Mucosa of descending colon (tissue), 3 donors: ENCODE data around the gene MOB3A. TPM values are rescaled to one million over a fixed set of nuclear protein-coding genes. Genes with fewer than 3 reads are reported as not detected.
"Not testable (repeated sequence)": the region's sequence is repeated elsewhere in the genome, so short reads cannot be mapped to it uniquely, and the experiment has no call there.

Experiments used
- ATAC-seq: fragments of 200-7000 bp; cut with Tn5 transposase; one replicate; pipeline ENCODE4 v1.9.1; 2020; ENCODE audit warnings: mild to moderate bottlenecking, moderate library complexity
- DNase-seq, 3 donors: peaks; one replicate each; pipeline ENCODE4 v3.0.0-alpha.2; 2020
- H3K36me3 ChIP-seq: fragments of 200-600 bp; one replicate; pipeline ENCODE4 v1.8.0; 2021; ENCODE audit warnings: low read depth, mild to moderate bottlenecking
- H3K4me1 ChIP-seq: fragments of 200-600 bp; one replicate; pipeline ENCODE4 v1.8.0; 2021; ENCODE audit warnings: low read depth, mild to moderate bottlenecking
- H3K4me3 ChIP-seq: fragments of 200-600 bp; one replicate; pipeline ENCODE4 v1.8.0; 2021; ENCODE audit warnings: mild to moderate bottlenecking
- H3K9me3 ChIP-seq: fragments of 200-600 bp; one replicate; pipeline ENCODE4 v1.8.0; 2021; ENCODE audit warnings: mild to moderate bottlenecking
- CTCF ChIP-seq: fragments of 200-600 bp; IDR thresholded peaks from one replicate; pipeline ENCODE4 v1.8.0; 2022; ENCODE audit warnings: antibody characterized with exemption, mild to moderate bottlenecking
- intact Hi-C, 2 donors: fragments of 100-400 bp; cut with DNase I in 1 of 2; cut with micrococcal nuclease in 1 of 2; formaldehyde crosslinking; loops; one replicate each; pipeline versions ENCODE4 v1.11.0 to v1.11.1; 2022; cut with DNase I, micrococcal nuclease
- total RNA-seq, 3 donors: library from RNA; stranded (reverse); fragmentation: NEBNext Ultra II Directional in 2 of 3; extraction: Animal tissue kit (Norgen Biotek cat#: 25700) in 2 of 3; gene quantifications; one replicate each; pipeline versions ENCODE4 v1.2.1 to v1.2.4, GENCODE V29; 2021 to 2023
- donor health status: DM: no; HTN: no; CAD: no; lungs with moderate emphysema.
- donor health status: DM: no; HTN: no; CAD: no.
- donor health status: DM: no; HTN: yes; CAD: no.

Gene MOB3A
- total RNA-seq, 3 donors from 2014 or later = 39.8 to 76.8 (median 43.7) TPM

DNA sequence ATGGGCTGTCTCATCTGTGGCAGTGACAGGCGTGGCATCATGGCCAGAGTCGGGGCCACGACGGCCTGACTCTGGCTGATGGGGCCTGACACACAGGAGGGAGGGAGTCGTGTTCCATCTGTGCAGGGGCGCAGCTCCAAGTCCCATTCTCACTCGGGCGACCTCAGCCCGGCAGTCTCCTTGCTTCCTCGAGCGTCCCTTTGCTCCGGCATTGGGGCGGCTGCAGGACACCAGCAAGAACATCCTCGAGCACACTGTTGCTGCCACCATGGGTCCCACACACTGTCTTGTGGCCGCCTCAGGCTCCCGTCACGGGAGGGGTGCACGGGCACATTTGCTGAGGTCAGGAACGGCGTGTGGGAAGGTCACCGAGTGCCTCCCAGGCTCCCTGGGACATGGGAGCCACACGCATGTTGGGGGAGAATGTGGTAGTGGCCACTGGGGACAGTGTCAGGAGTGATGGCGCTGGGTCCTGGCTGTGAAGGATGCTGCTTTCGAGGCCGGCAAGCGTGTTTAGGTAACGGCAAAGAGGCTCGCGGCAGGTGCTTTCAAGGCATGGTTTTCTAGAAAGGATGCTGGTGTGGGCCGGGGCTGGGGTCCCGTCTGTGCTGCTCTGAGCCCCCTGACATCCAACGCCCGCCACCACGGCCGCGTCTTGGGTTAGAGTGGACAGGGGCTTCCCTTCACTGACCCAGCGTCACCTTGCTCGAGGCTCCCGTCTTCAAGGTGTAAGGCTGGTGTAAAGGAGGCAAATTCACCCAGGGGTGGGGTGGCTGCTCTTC lies 4.0 kb upstream of the MOB3A start:
- DNase-seq (no peak), ATAC-seq (no peak)
- no peaks in the 10 kb centered on the region for H3K9me3 ChIP-seq
- no peaks in the 10 kb centered on the region for H3K36me3 ChIP-seq
- no peak for TF ChIP-seq CTCF
- no peak overlapping the region for H3K4me3 ChIP-seq
- intact Hi-C loops = no loop called here
- peaks cover 11% of the 10 kb centered on the region for H3K4me1 ChIP-seq

GRCh38 chr19:2099054-2099501 lies 3.0 kb upstream of the MOB3A start:
- no peaks in the 10 kb centered on the region for H3K36me3 ChIP-seq
- H3K4me1 ChIP-seq = peaks cover 15% of the 10 kb centered on the region
- no peak for ATAC-seq
- DNase-seq = no peak
- no peaks in the 10 kb centered on the region for H3K9me3 ChIP-seq
- TF ChIP-seq CTCF = no peak
- intact Hi-C loops = no loop called here
- no peak overlapping the region for H3K4me3 ChIP-seq

DNA sequence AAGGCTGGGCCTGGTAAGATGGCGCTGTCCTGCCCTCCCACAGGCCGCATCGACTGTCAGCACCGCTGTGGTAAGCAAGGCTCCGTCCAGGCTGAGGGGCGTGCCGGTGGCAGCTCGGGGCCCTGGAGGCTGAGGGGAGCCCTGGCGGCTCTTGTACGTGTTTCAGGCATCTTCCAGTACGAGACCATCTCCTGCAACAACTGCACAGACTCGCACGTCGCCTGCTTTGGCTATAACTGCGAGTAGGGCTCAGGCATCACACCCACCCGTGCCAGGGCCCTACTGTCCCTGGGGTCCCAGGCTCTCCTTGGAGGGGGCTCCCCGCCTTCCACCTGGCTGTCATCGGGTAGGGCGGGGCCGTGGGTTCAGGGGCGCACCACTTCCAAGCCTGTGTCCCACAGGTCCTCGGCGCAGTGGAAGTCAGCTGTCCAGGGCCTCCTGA lies 1.8 kb upstream of the MOB3A start:
- ATAC-seq (no peak), DNase-seq (peak in 2 of 3 donors; percentile 52 to 76)
- no peak for TF ChIP-seq CTCF
- no peaks in the 10 kb centered on the region for H3K36me3 ChIP-seq
- H3K9me3 ChIP-seq = no peaks in the 10 kb centered on the region
- H3K4me1 ChIP-seq = peaks cover 15% of the 10 kb centered on the region
- H3K4me3 ChIP-seq = no peak overlapping the region
- intact Hi-C loops = no loop called here

- intact Hi-C loops = no loop called here
- Histone ChIP-seq H3K36me3 (no peaks in the 10 kb centered on the region), H3K9me3 (no peaks in the 10 kb centered on the region), H3K4me1 (peaks cover 15% of the 10 kb centered on the region), H3K4me3 (no peak overlapping the region)
- DNase-seq = peak in 2 of 3 donors; percentile 55 to 74
- ATAC-seq = no peak
- TF ChIP-seq CTCF = no peak
These were observed 1.2 kb upstream of the MOB3A start for GRCh38 chr19:2097203-2097885.

- H3K9me3 ChIP-seq = no peaks in the 10 kb centered on the region
- no peaks in the 10 kb centered on the region for H3K36me3 ChIP-seq
- DNase-seq (peak; percentile 100), ATAC-seq (peak; percentile 88)
- TF ChIP-seq CTCF = peak; percentile 57
- peak within 1 kb of the TSS; percentile 46 for H3K4me3 ChIP-seq
- intact Hi-C loops = no loop called here
- H3K4me1 ChIP-seq = peaks cover 17% of the 10 kb centered on the region
These were observed 515 bp upstream of the MOB3A start, which contains the start of gene IZUMO4 for GRCh38 chr19:2096480-2097202. Gene IZUMO4, plus strand, starts transcription at chr19:2096915. Its CDS starts 31 bp downstream, at chr19:2096946.

DNA sequence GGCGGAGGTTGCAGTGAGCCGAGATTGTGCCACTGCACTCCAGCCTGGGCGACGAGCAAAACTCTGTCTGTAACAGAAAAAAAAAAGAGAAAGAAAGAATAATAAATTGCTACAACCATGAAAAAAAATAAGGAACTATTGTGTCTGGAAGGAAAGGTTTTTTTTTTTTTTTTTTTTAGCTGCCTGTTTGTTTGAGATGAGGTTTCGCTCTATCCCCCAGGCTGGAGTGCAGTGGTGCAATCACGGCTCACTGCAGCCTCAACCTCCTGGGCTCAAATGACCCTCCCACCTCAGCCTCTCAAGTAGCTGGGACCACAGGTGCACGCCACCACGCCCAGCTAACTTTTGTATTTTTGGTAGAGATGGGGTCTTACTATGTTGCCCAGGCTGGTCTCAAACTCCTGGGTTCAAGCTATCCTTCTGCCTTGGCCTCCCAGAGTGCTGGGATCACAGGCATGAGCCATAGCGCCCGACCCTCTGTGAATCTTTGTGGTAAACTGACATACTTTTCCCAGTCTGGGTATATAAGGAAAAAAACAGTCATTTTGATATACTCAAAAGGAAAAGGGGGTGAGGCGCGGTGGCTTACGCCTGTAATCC lies 4.1 kb downstream of the MOB3A start:
- intact Hi-C loops, H3K9me3 ChIP-seq, H3K36me3 ChIP-seq, ATAC-seq, H3K4me3 ChIP-seq, DNase-seq: not testable (repeated sequence)
- H3K4me1 ChIP-seq = peaks cover 32% of the 10 kb centered on the region
